IMR-90 (cell line): ENCODE measurements around the gene CALHM6. TPM values are rescaled to one million over a fixed set of nuclear protein-coding genes. Genes with fewer than 3 reads are reported as not detected.

Source experiments
- ATAC-seq: fragments of 200-7000 bp; cut with Tn5 transposase; 2 replicates; pipeline ENCODE4 v1.9.1; 2020; ENCODE audit warnings: low read depth, mild to moderate bottlenecking, moderate library complexity
- BruUV-seq: library from RNA; stranded (reverse); fragments of 400-500 nt; replicated peaks from 2 replicates; lab custom pipeline; 2021; lab: Mats Ljungman, UMichigan
- CTCF ChIA-PET: fragments of 300-600 bp; formaldehyde crosslinking; extraction: SDS; loops from one replicate; lab custom pipeline; 2021; ENCODE audit warnings: antibody characterized with exemption; lab: Yijun Ruan, JAX
- POLR2A ChIA-PET: fragments of 300-600 bp; sonication (Branson Sonifier 250); formaldehyde crosslinking; loops from one replicate; lab custom pipeline; 2022; ENCODE audit warnings: antibody characterized with exemption; ENCODE audit not compliant: unreplicated experiment; lab: Charles Lee
- DNase-seq: peaks from one replicate; pipeline ENCODE4 v3.0.0; 2013
- H2AFZ ChIP-seq: replicated peaks from 2 replicates; pipeline ENCODE3; 2013; ENCODE audit warnings: low read length, mild to moderate bottlenecking; ENCODE audit not compliant: poor library complexity
- H2AK5ac ChIP-seq: 2 replicates; pipeline ENCODE4 v1.6.1; 2013; ENCODE audit warnings: low read depth, low read length, inconsistent platforms
- H2AK9ac ChIP-seq: replicated peaks from 2 replicates; pipeline ENCODE3; 2013; ENCODE audit warnings: mild to moderate bottlenecking, low read depth, low read length, moderate library complexity; ENCODE audit not compliant: poor library complexity
- H2BK120ac ChIP-seq: 2 replicates; pipeline ENCODE4 v1.6.1; 2013; ENCODE audit warnings: low read depth, low read length, inconsistent platforms
- H2BK15ac ChIP-seq: 3 replicates; pipeline ENCODE4 v1.6.1; 2013; ENCODE audit warnings: low read depth, low read length, inconsistent platforms
- H2BK20ac ChIP-seq: 2 replicates; pipeline ENCODE4 v1.6.1; 2013; ENCODE audit warnings: low read depth, mild to moderate bottlenecking, inconsistent platforms, low read length, moderate library complexity
- H2BK5ac ChIP-seq: 2 replicates; pipeline ENCODE4 v1.6.1; 2013; ENCODE audit warnings: mild to moderate bottlenecking, low read depth, low read length, inconsistent platforms; ENCODE audit not compliant: poor library complexity, severe bottlenecking
- H3K14ac ChIP-seq: replicated peaks from 2 replicates; pipeline ENCODE4 v1.6.1; 2013; ENCODE audit warnings: low read depth, low read length, inconsistent platforms
- H3K18ac ChIP-seq: 2 replicates; pipeline ENCODE4 v1.6.1; 2013; ENCODE audit warnings: low read depth, low read length, control low read depth
- H3K23ac ChIP-seq: 2 replicates; pipeline ENCODE4 v1.6.1; 2013; ENCODE audit warnings: low read depth, low read length, inconsistent platforms
- H3K27ac ChIP-seq: 2 replicates; pipeline ENCODE4 v1.5.1; 2013; ENCODE audit warnings: mild to moderate bottlenecking, control low read depth, low read length; ENCODE audit not compliant: insufficient read depth
- H3K27me3 ChIP-seq: 2 replicates; pipeline ENCODE4 v1.6.1; 2013; ENCODE audit warnings: low read length; ENCODE audit not compliant: control insufficient read depth, insufficient read depth
- H3K36me3 ChIP-seq: 2 replicates; pipeline ENCODE4 v1.6.1; 2013; ENCODE audit warnings: low read length, mixed read lengths; ENCODE audit not compliant: control insufficient read depth, insufficient read depth
- H3K4ac ChIP-seq: 2 replicates; pipeline ENCODE4 v1.6.1; 2013; ENCODE audit warnings: low read depth, low read length, inconsistent platforms
- H3K4me1 ChIP-seq: 2 replicates; pipeline ENCODE4 v1.6.1; 2013; ENCODE audit warnings: low read length, mixed read lengths; ENCODE audit not compliant: control insufficient read depth, insufficient read depth
- H3K4me2 ChIP-seq: 2 replicates; pipeline ENCODE4 v1.6.1; 2013; ENCODE audit warnings: low read depth, mild to moderate bottlenecking, control low read depth, low read length, moderate library complexity
- H3K4me3 ChIP-seq: 2 replicates; pipeline ENCODE4 v1.5.1; 2013; ENCODE audit warnings: low read depth, mild to moderate bottlenecking, control low read depth, low read length, moderate library complexity; ENCODE audit not compliant: insufficient read depth
- H3K56ac ChIP-seq: 2 replicates; pipeline ENCODE4 v1.6.1; 2013; ENCODE audit warnings: low read length, inconsistent platforms; ENCODE audit not compliant: insufficient read depth; ENCODE audit errors: extremely low read depth
- H3K79me1 ChIP-seq, 2 experiments: 2 replicates each; pipeline ENCODE4 v1.6.1; 2013; ENCODE audit warnings: low read length in 2 of 2, inconsistent platforms in 1 of 2, low read depth in 1 of 2
- H3K9ac ChIP-seq: 2 replicates; pipeline ENCODE4 v1.6.1; 2013; ENCODE audit warnings: low read depth, low read length, control low read depth
- H3K9me1 ChIP-seq: 2 replicates; pipeline ENCODE4 v1.6.1; 2013; ENCODE audit warnings: low read length, inconsistent platforms; ENCODE audit not compliant: insufficient read depth
- H3K9me3 ChIP-seq: 2 replicates; pipeline ENCODE4 v1.6.1; 2013; ENCODE audit warnings: low read length; ENCODE audit not compliant: control insufficient read depth, insufficient read depth
- H4K20me1 ChIP-seq: 2 replicates; pipeline ENCODE4 v1.6.1; 2013; ENCODE audit warnings: low read length, inconsistent platforms; ENCODE audit not compliant: insufficient read depth
- H4K5ac ChIP-seq: 2 replicates; pipeline ENCODE4 v1.6.1; 2013; ENCODE audit warnings: mild to moderate bottlenecking, low read depth, low read length, control low read depth
- H4K8ac ChIP-seq, 2 experiments: 2 replicates each; pipeline ENCODE4 v1.6.1; 2013; ENCODE audit warnings: low read depth in 2 of 2, low read length in 2 of 2, control low read depth in 1 of 2, inconsistent platforms in 1 of 2
- H4K91ac ChIP-seq: 2 replicates; pipeline ENCODE4 v1.6.1; 2013; ENCODE audit warnings: low read depth, low read length, inconsistent platforms; ENCODE audit not compliant: insufficient read depth
- BHLHE40 ChIP-seq: fragments of 150-350 bp; IDR thresholded peaks from 2 replicates; pipeline ENCODE4 v1.6.1; 2016; ENCODE audit warnings: mild to moderate bottlenecking, low read depth, low read length
- CEBPB ChIP-seq: IDR thresholded peaks from 2 replicates; pipeline ENCODE4 v1.6.1; 2012; ENCODE audit warnings: low read depth, low read length, improper control_type of control experiment
- CHD1 ChIP-seq: IDR thresholded peaks from 2 replicates; pipeline ENCODE4 v1.6.1; 2012; ENCODE audit warnings: low read depth, low read length, improper control_type of control experiment
- ELK1 ChIP-seq: fragments of 150-350 bp; IDR thresholded peaks from 2 replicates; pipeline ENCODE4 v1.6.1; 2016; ENCODE audit warnings: low read depth, mild to moderate bottlenecking, low read length, moderate library complexity, borderline replicate concordance
- FOS ChIP-seq: fragments of 150-350 bp; IDR thresholded peaks from 2 replicates; pipeline ENCODE4 v1.6.1; 2016; ENCODE audit warnings: low read depth, low read length
- MAZ ChIP-seq: IDR thresholded peaks from 2 replicates; pipeline ENCODE4 v1.6.1; 2012; ENCODE audit warnings: low read depth, mild to moderate bottlenecking, low read length, improper control_type of control experiment, moderate library complexity, borderline replicate concordance
- NFE2L2 ChIP-seq: fragments of 150-350 bp; IDR thresholded peaks from 2 replicates; pipeline ENCODE4 v1.6.1; 2016; ENCODE audit warnings: low read depth, mild to moderate bottlenecking, low read length
- RAD21 ChIP-seq: IDR thresholded peaks from 2 replicates; pipeline ENCODE4 v1.6.1; 2012; ENCODE audit warnings: low read length, improper control_type of control experiment
- RCOR1 ChIP-seq: IDR thresholded peaks from 2 replicates; pipeline ENCODE4 v1.6.1; 2012; ENCODE audit warnings: mild to moderate bottlenecking, low read length, improper control_type of control experiment; ENCODE audit not compliant: insufficient replicate concordance
- RFX5 ChIP-seq: IDR thresholded peaks from 2 replicates; pipeline ENCODE4 v1.8.0; 2012; ENCODE audit warnings: low read depth, mild to moderate bottlenecking, low read length, moderate library complexity
- SMC3 ChIP-seq: fragments of 150-350 bp; IDR thresholded peaks from 2 replicates; pipeline ENCODE4 v1.6.1; 2016; ENCODE audit warnings: low read depth, mild to moderate bottlenecking, antibody characterized with exemption, low read length, moderate library complexity
- USF2 ChIP-seq: fragments of 150-350 bp; IDR thresholded peaks from 2 replicates; pipeline ENCODE4 v1.6.1; 2017; ENCODE audit warnings: mild to moderate bottlenecking, antibody characterized with exemption, low read length, low read depth
- WGBS, 2 experiments: methylation state at CpG; one replicate each; pipeline versions ENCODE4 v1.1.5 to v1.1.7; 2013; ENCODE audit warnings: missing lambda C conversion rate in 2 of 2; ENCODE audit not compliant: insufficient read length in 1 of 2; ENCODE audit errors: extremely low coverage in 2 of 2; 5-methylcytosine and 5-hydroxymethylcytosine counted together
- dilution Hi-C: fragments of 300-500 bp; cut with HindIII; formaldehyde crosslinking; loops from one replicate; pipeline ENCODE4 v1.14.3; 2018; ENCODE audit warnings: low sequenced_read_pairs; ENCODE audit not compliant: unreplicated experiment
- in situ Hi-C: fragments of 300-500 bp; cut with MboI; formaldehyde crosslinking; loops from 3 replicates; pipeline ENCODE4 v1.14.3; 2019; ENCODE audit warnings: low sequenced_read_pairs, inconsistent platforms, mixed read lengths
- intact Hi-C: fragments of 100-400 bp; cut with micrococcal nuclease; formaldehyde crosslinking; loops from 2 replicates; pipeline ENCODE4 v1.10.0; 2022
- polyA plus RNA-seq, 3 experiments: library from polyadenylated mRNA; depleted of rRNA; stranded (reverse); fragments of >200 nt; gene quantifications; 2 replicates each; pipeline ENCODE4 v1.2.3, GENCODE V29; 2012; ENCODE audit warnings: low replicate concordance in 1 of 3
- total RNA-seq: library from RNA; depleted of rRNA; stranded (reverse); fragments of >200 nt; gene quantifications from 2 replicates; pipeline ENCODE4 v1.2.3, GENCODE V29; 2012

The CALHM6 gene
- total and polyA plus RNA-seq, 2 of the 4 experiments (the other 2 are of a cell fraction) = 0.72 to 1.5 TPM

GRCh38 chr6:116463301-116463700 lies 2.1 kb downstream of the CALHM6 start:
- in situ Hi-C loops = no loop called here
- no peak overlapping the region for H4K91ac ChIP-seq
- no peak overlapping the region for H4K8ac ChIP-seq
- H2BK15ac ChIP-seq = no peak overlapping the region
- no CpG with 5 or more reads among the region's 4 CpGs for WGBS, 2 experiments
- H4K5ac ChIP-seq = no peak overlapping the region
- no peak overlapping the region for H3K27ac ChIP-seq
- TF ChIP-seq ELK1 (no peak), CEBPB (no peak), MAZ (no peak), USF2 (no peak), FOS (no peak), RFX5 (no peak), NFE2L2 (no peak), SMC3 (no peak), CHD1 (no peak), BHLHE40 (no peak), RAD21 (no peak), RCOR1 (no peak)
- H3K9me1 ChIP-seq = no peaks in the 10 kb centered on the region
- H2AK5ac ChIP-seq = no peak overlapping the region
- no peak overlapping the region for H3K9ac ChIP-seq
- no peak overlapping the region for H2BK20ac ChIP-seq
- no peak overlapping the region for H2BK5ac ChIP-seq
- H3K23ac ChIP-seq = no peak overlapping the region
- ChIA-PET CTCF (interaction anchor here (1.5 kb wide), 1 partner anchor 9 kb away, joined by 3 read pairs; no protein-coding TSS in a partner anchor), POLR2A (no interaction called here)
- intact Hi-C loops = no loop called here
- no peaks in the 10 kb centered on the region for H3K79me1 ChIP-seq
- no peak overlapping the region for H3K4ac ChIP-seq
- no peak overlapping the region for H3K14ac ChIP-seq
- H4K20me1 ChIP-seq = no peaks in the 10 kb centered on the region
- no peak overlapping the region for H2AFZ ChIP-seq
- peaks cover 9% of the 10 kb centered on the region for H3K27me3 ChIP-seq
- H3K36me3 ChIP-seq = no peaks in the 10 kb centered on the region
- 0 out of 2 replicates have a peak, but pooled peaks cover 1% of the 10 kb centered on the region for H3K9me3 ChIP-seq
- no peak overlapping the region for H2BK120ac ChIP-seq
- H3K4me1 ChIP-seq = no peaks in the 10 kb centered on the region; the same call in 1 of the 2 replicates
- no peak overlapping the region for H3K56ac ChIP-seq
- DNase-seq (no peak), ATAC-seq (no peak)
- no peak overlapping the region for H2AK9ac ChIP-seq
- no peak overlapping the region for H3K18ac ChIP-seq
- dilution Hi-C loops = no loop called here
- no peak overlapping the region for H3K4me2 ChIP-seq
- BruUV-seq = no TSS peak
- no peak overlapping the region for H3K4me3 ChIP-seq
